ENCODE results near the gene RIMS1. TPM values are rescaled to one million over a fixed set of nuclear protein-coding genes. Genes with fewer than 3 reads are reported as not detected.

Gene RIMS1
- total and polyA plus RNA-seq, 9 of the 15 experiments (the other 6 are each of a cell fraction or from before 2014, with no cell fraction given) = not detected

GRCh38 chr6:72382602-72383529 lies 496.5 kb downstream of the RIMS1 start:
- ATAC-seq = no peak
- Histone ChIP-seq H4K20me1 (replicated peaks; ENCODE audit: control insufficient read depth, insufficient read depth, low read length) (no peaks in the 10 kb centered on the region), H3K27ac (ENCODE audit: extremely low read depth, low read depth, low read length) (no peak overlapping the region), H3K4me1 (replicated peaks in 1 of 2; ENCODE audit: control insufficient read depth in 2 of 2, insufficient read depth in 2 of 2, low read length in 2 of 2) (no peaks in the 10 kb centered on the region), H3K9ac (ENCODE audit: insufficient read depth in 1 of 2, low read depth in 2 of 2, low read length in 2 of 2) (no peak overlapping the region), H3K4me2 (ENCODE audit: insufficient read depth, low read length) (no peak overlapping the region), H3K9me1 (ENCODE audit: control insufficient read depth, insufficient read depth, low read length) (no peaks in the 10 kb centered on the region), H2AFZ (ENCODE audit: low read depth, low read length) (no peak overlapping the region), H3K36me3 (ENCODE audit: control insufficient read depth, insufficient read depth, low read length) (no peaks in the 10 kb centered on the region), H3K27me3 (ENCODE audit: control insufficient read depth in 2 of 2, insufficient read depth in 2 of 2, low read length in 2 of 2) (peaks cover 0 to 3% of the 10 kb centered on the region in 2 experiments; a peak in 1 of 5 replicates), H3K79me2 (ENCODE audit: control insufficient read depth, insufficient read depth, low read length) (no peaks in the 10 kb centered on the region), H3K4me3 (no peak overlapping the region), H3K9me3 (replicated peaks; ENCODE audit: control insufficient read depth, insufficient read depth, low read depth, low read length) (no peaks in the 10 kb centered on the region)
- ChIA-PET CTCF (ENCODE audit: low intra/inter-chr PET ratio) (no interaction called here), POLR2A (no interaction called here)
- no peak for DNase-seq (ENCODE audit: extremely low read depth in 1 of 4, low spot score in 3 of 4)
- WGBS (ENCODE audit: insufficient coverage, low coverage, missing lambda C conversion rate) = 3% methylated on average over 4 of the region's 4 CpGs
- TF ChIP-seq RAD21 (CRISPR knock-in tag; conservative IDR thresholded peaks at IDR 0.05 in 1 of 2, IDR thresholded peaks at IDR 0.05 in 1 of 2) (no peak), FOXK2 (conservative IDR thresholded peaks at IDR 0.05 in 1 of 2, IDR thresholded peaks at IDR 0.05 in 1 of 2; ENCODE audit: low read depth in 2 of 2) (no peak)
- intact Hi-C loops (cut with micrococcal nuclease) (no loop called here), in situ Hi-C loops (cut with MboI) (no loop called here)
- BruUV-seq (replicated peaks) = no TSS peak
- FAIRE-seq = no peak

- peak in 1 of 4 experiments; percentile 7 for DNase-seq (ENCODE audit: extremely low read depth in 1 of 4, low spot score in 3 of 4)
- H3K4me3 ChIP-seq = no peak overlapping the region
- FAIRE-seq = no peak
- no peaks in the 10 kb centered on the region for H3K79me2 ChIP-seq (ENCODE audit: control insufficient read depth, insufficient read depth, low read length)
- BruUV-seq (replicated peaks) = no TSS peak
- intact Hi-C loops (cut with micrococcal nuclease) (no loop called here), in situ Hi-C loops (cut with MboI) (no loop called here)
- no peaks in the 10 kb centered on the region for H4K20me1 ChIP-seq (replicated peaks; ENCODE audit: control insufficient read depth, insufficient read depth, low read length)
- ATAC-seq = peak; percentile 72
- no peaks in the 10 kb centered on the region for H3K9me1 ChIP-seq (ENCODE audit: control insufficient read depth, insufficient read depth, low read length)
- POLR2A ChIA-PET = no interaction called here
- CTCF ChIA-PET (ENCODE audit: low intra/inter-chr PET ratio) = no interaction called here
- H3K4me1 ChIP-seq (replicated peaks in 1 of 2; ENCODE audit: control insufficient read depth in 2 of 2, insufficient read depth in 2 of 2, low read length in 2 of 2) = no peaks in the 10 kb centered on the region
- 6% methylated on average over 6 of the region's 8 CpGs for WGBS (ENCODE audit: insufficient coverage, low coverage, missing lambda C conversion rate)
- no peaks in the 10 kb centered on the region for H3K27me3 ChIP-seq (ENCODE audit: control insufficient read depth in 2 of 2, insufficient read depth in 2 of 2, low read length in 2 of 2)
- H3K27ac ChIP-seq (ENCODE audit: extremely low read depth, low read depth, low read length) = no peak overlapping the region
- peak overlapping the region; percentile 45 for H3K4me2 ChIP-seq (ENCODE audit: insufficient read depth, low read length)
- H3K9me3 ChIP-seq (replicated peaks; ENCODE audit: control insufficient read depth, insufficient read depth, low read depth, low read length) = no peaks in the 10 kb centered on the region
- no peaks in the 10 kb centered on the region for H3K36me3 ChIP-seq (ENCODE audit: control insufficient read depth, insufficient read depth, low read length)
- peak overlapping the region in 1 of 2 experiments; percentile 68; a peak in 1 of 4 replicates for H3K9ac ChIP-seq (ENCODE audit: insufficient read depth in 1 of 2, low read depth in 2 of 2, low read length in 2 of 2)
- peak overlapping the region; percentile 57 for H2AFZ ChIP-seq (ENCODE audit: low read depth, low read length)
- TF ChIP-seq JUND (IDR thresholded peaks at IDR 0.05; ENCODE audit: borderline replicate concordance, low read depth, low read length) = no peak
- TF ChIP-seq JUND (tag; IDR thresholded peaks at IDR 0.05; ENCODE audit: borderline replicate concordance, low read depth, low read length) = 0 out of 3 replicates have a peak, but pooled peaks have one; percentile 30
- TF ChIP-seq RNF219 (CRISPR knock-in tag; IDR thresholded peaks at IDR 0.05) = no peak
- no peak for TF ChIP-seq ATF1 (CRISPR knock-in tag; IDR thresholded peaks at IDR 0.05)
- peak; percentile 33; the same call in 1 of the 2 replicates for TF ChIP-seq ATF1 (tag; IDR thresholded peaks at IDR 0.05)
- TF ChIP-seq ZKSCAN8 (CRISPR knock-in tag; IDR thresholded peaks at IDR 0.05) = no peak
- TF ChIP-seq ZNF316 (IDR thresholded peaks at IDR 0.05) = 0 out of 2 replicates have a peak, but pooled peaks have one; percentile 15
- TF ChIP-seq CREM (IDR thresholded peaks at IDR 0.05; ENCODE audit: low read depth) = peak; percentile 75
- TF ChIP-seq KLF6 (CRISPR knock-in tag; IDR thresholded peaks at IDR 0.05; ENCODE audit: borderline replicate concordance) = no peak
- TF ChIP-seq PKNOX1 (IDR thresholded peaks at IDR 0.05) = 0 out of 2 replicates have a peak, but pooled peaks have one; percentile 7
These were observed 500.0 kb downstream of the RIMS1 start for GRCh38 chr6:72386324-72386723.
